ENCODE measurements around the gene LGALS9.

LGALS9 gene

GRCh38 chr17:27616414-27616813 lies 14.6 kb upstream of the LGALS9 start:
- no peaks in the 10 kb centered on the region for H3K36me3 ChIP-seq (ENCODE audit: insufficient read depth, low read length)
- H3K9ac ChIP-seq (ENCODE audit: low read length) = no peak overlapping the region

GRCh38 chr17:27618417-27618816 lies 12.6 kb upstream of the LGALS9 start:
- Histone ChIP-seq H3K79me2 (ENCODE audit: insufficient read depth, low read length) (no peaks in the 10 kb centered on the region), H3K27me3 (ENCODE audit: insufficient read depth, low read length) (no peaks in the 10 kb centered on the region), H2AFZ (ENCODE audit: low read length) (no peak overlapping the region), H3K27ac (ENCODE audit: low read depth, low read length, poor library complexity, severe bottlenecking) (no peak overlapping the region), H3K9ac (ENCODE audit: low read length) (no peak overlapping the region), H3K4me3 (ENCODE audit: low read depth, low read length, poor library complexity, severe bottlenecking) (no peak overlapping the region), H3K36me3 (ENCODE audit: insufficient read depth, low read length) (no peaks in the 10 kb centered on the region), H3K9me3 (ENCODE audit: low read length) (no peaks in the 10 kb centered on the region), H3K4me2 (ENCODE audit: low read length) (no peak overlapping the region), H3K9me2 (ENCODE audit: low read depth, low read length) (no peaks in the 10 kb centered on the region), H3K4me1 (ENCODE audit: insufficient read depth, low read length, severe bottlenecking) (no peaks in the 10 kb centered on the region), H3F3A (ENCODE audit: insufficient read depth, low read length) (no peaks in the 10 kb centered on the region), H4K20me1 (ENCODE audit: insufficient read depth, low read length) (no peaks in the 10 kb centered on the region)
- no peak for TF ChIP-seq EZH2 (IDR thresholded peaks at IDR 0.05; ENCODE audit: borderline replicate concordance, low read length)
- no peak for TF ChIP-seq CTCF (IDR thresholded peaks at IDR 0.05; ENCODE audit: low read length)

More at GRCh38 chr17:27616414-27616813, 14.6 kb upstream of the LGALS9 start:
- H3K4me1 ChIP-seq (ENCODE audit: insufficient read depth, low read length, severe bottlenecking) = no peaks in the 10 kb centered on the region
- no peaks in the 10 kb centered on the region for H3K27me3 ChIP-seq (ENCODE audit: insufficient read depth, low read length)
- H3K9me3 ChIP-seq (ENCODE audit: low read length) = no peaks in the 10 kb centered on the region
- H3K4me2 ChIP-seq (ENCODE audit: low read length) = no peak overlapping the region
- no peak overlapping the region for H3K4me3 ChIP-seq (ENCODE audit: low read depth, low read length, poor library complexity, severe bottlenecking)
- no peaks in the 10 kb centered on the region for H4K20me1 ChIP-seq (ENCODE audit: insufficient read depth, low read length)
- no peak overlapping the region for H3K27ac ChIP-seq (ENCODE audit: low read depth, low read length, poor library complexity, severe bottlenecking)
- H2AFZ ChIP-seq (ENCODE audit: low read length) = no peak overlapping the region
- TF ChIP-seq CTCF (IDR thresholded peaks at IDR 0.05; ENCODE audit: low read length) (no peak), EZH2 (IDR thresholded peaks at IDR 0.05; ENCODE audit: borderline replicate concordance, low read length) (no peak)
- no peaks in the 10 kb centered on the region for H3K79me2 ChIP-seq (ENCODE audit: insufficient read depth, low read length)
- H3F3A ChIP-seq (ENCODE audit: insufficient read depth, low read length) = no peaks in the 10 kb centered on the region
- no peaks in the 10 kb centered on the region for H3K9me2 ChIP-seq (ENCODE audit: low read depth, low read length)

GRCh38 chr17:27620721-27621120 lies 10.3 kb upstream of the LGALS9 start:
- peaks cover under 1% of the 10 kb centered on the region; the same call in 1 of the 2 replicates for H3K27me3 ChIP-seq (ENCODE audit: insufficient read depth, low read length)
- H3K9me2 ChIP-seq (ENCODE audit: low read depth, low read length) = no peaks in the 10 kb centered on the region
- H4K20me1 ChIP-seq (ENCODE audit: insufficient read depth, low read length) = no peaks in the 10 kb centered on the region
- no peaks in the 10 kb centered on the region for H3K9me3 ChIP-seq (ENCODE audit: low read length)
- H3K79me2 ChIP-seq (ENCODE audit: insufficient read depth, low read length) = no peaks in the 10 kb centered on the region
- H3K36me3 ChIP-seq (ENCODE audit: insufficient read depth, low read length) = no peaks in the 10 kb centered on the region
- H3K9ac ChIP-seq (ENCODE audit: low read length) = no peak overlapping the region
- no peak overlapping the region for H3K27ac ChIP-seq (ENCODE audit: low read depth, low read length, poor library complexity, severe bottlenecking)
- no peak overlapping the region for H2AFZ ChIP-seq (ENCODE audit: low read length)
- no peak overlapping the region for H3K4me2 ChIP-seq (ENCODE audit: low read length)
- H3K4me3 ChIP-seq (ENCODE audit: low read depth, low read length, poor library complexity, severe bottlenecking) = no peak overlapping the region
- no peaks in the 10 kb centered on the region for H3F3A ChIP-seq (ENCODE audit: insufficient read depth, low read length)
- H3K4me1 ChIP-seq (ENCODE audit: insufficient read depth, low read length, severe bottlenecking) = no peaks in the 10 kb centered on the region
- TF ChIP-seq EZH2 (IDR thresholded peaks at IDR 0.05; ENCODE audit: borderline replicate concordance, low read length) = no peak

- Histone ChIP-seq H3K36me3 (ENCODE audit: insufficient read depth, low read length) (no peaks in the 10 kb centered on the region), H4K20me1 (ENCODE audit: insufficient read depth, low read length) (no peaks in the 10 kb centered on the region), H3K9ac (ENCODE audit: low read length) (no peak overlapping the region), H3K4me3 (ENCODE audit: low read depth, low read length, poor library complexity, severe bottlenecking) (no peak overlapping the region), H3K79me2 (ENCODE audit: insufficient read depth, low read length) (no peaks in the 10 kb centered on the region), H2AFZ (ENCODE audit: low read length) (no peak overlapping the region), H3K4me1 (ENCODE audit: insufficient read depth, low read length, severe bottlenecking) (no peaks in the 10 kb centered on the region), H3K9me3 (ENCODE audit: low read length) (no peaks in the 10 kb centered on the region), H3F3A (ENCODE audit: insufficient read depth, low read length) (no peaks in the 10 kb centered on the region), H3K9me2 (ENCODE audit: low read depth, low read length) (no peaks in the 10 kb centered on the region), H3K4me2 (ENCODE audit: low read length) (no peak overlapping the region), H3K27ac (ENCODE audit: low read depth, low read length, poor library complexity, severe bottlenecking) (no peak overlapping the region), H3K27me3 (ENCODE audit: insufficient read depth, low read length) (peaks cover 3% of the 10 kb centered on the region; the same call in 1 of the 2 replicates)
- no peak for TF ChIP-seq EZH2 (IDR thresholded peaks at IDR 0.05; ENCODE audit: borderline replicate concordance, low read length)
- TF ChIP-seq CTCF (IDR thresholded peaks at IDR 0.05; ENCODE audit: low read length) = no peak
Observed at GRCh38 chr17:27621536-27621935, 9.5 kb upstream of the LGALS9 start.
